ENCODE data around the gene TRMT61A. TPM values are rescaled to one million over a fixed set of nuclear protein-coding genes. Genes with fewer than 3 reads are reported as not detected.

Gene TRMT61A
- total and polyA plus RNA-seq, 9 of the 15 experiments (the other 6 are each of a cell fraction or from before 2014, with no cell fraction given), result 0.10 to 24.8 (median 5.1) TPM

- intact Hi-C loops (cut with micrococcal nuclease) (loop anchor here (5.0 kb wide), 1 partner anchor 43 kb away; the partner anchor contains the start of genes BAG5 and COA8), in situ Hi-C loops (cut with MboI) (no loop called here)
- Histone ChIP-seq H3K4me2 (ENCODE audit: insufficient read depth, low read length) (peak overlapping the region; percentile 68), H3K9me3 (replicated peaks; ENCODE audit: control insufficient read depth, insufficient read depth, low read depth, low read length) (no peaks in the 10 kb centered on the region), H3K27me3 (ENCODE audit: control insufficient read depth in 2 of 2, insufficient read depth in 2 of 2, low read length in 2 of 2) (no peaks in the 10 kb centered on the region), H3K4me3 (peak overlapping the region; percentile 8; the same call in 1 of the 2 replicates), H3K36me3 (ENCODE audit: control insufficient read depth, insufficient read depth, low read length) (peaks cover 23% of the 10 kb centered on the region; the same call in 1 of the 3 replicates), H2AFZ (ENCODE audit: low read depth, low read length) (no peak overlapping the region), H3K9me1 (ENCODE audit: control insufficient read depth, insufficient read depth, low read length) (no peaks in the 10 kb centered on the region), H3K4me1 (replicated peaks in 1 of 2; ENCODE audit: control insufficient read depth in 2 of 2, insufficient read depth in 2 of 2, low read length in 2 of 2) (peaks cover 30 to 77% of the 10 kb centered on the region in 2 experiments), H3K79me2 (ENCODE audit: control insufficient read depth, insufficient read depth, low read length) (peaks cover 23% of the 10 kb centered on the region), H3K9ac (ENCODE audit: insufficient read depth in 1 of 2, low read depth in 2 of 2, low read length in 2 of 2) (peak overlapping the region; percentile 41 to 74; a peak in 3 of 4 replicates), H4K20me1 (replicated peaks; ENCODE audit: control insufficient read depth, insufficient read depth, low read length) (peaks cover 13% of the 10 kb centered on the region; the same call in 1 of the 2 replicates), H3K27ac (ENCODE audit: extremely low read depth, low read depth, low read length) (peak overlapping the region; percentile 71)
- WGBS (ENCODE audit: insufficient coverage, low coverage, missing lambda C conversion rate), result 46% methylated on average over 9 of the region's 13 CpGs
- CTCF ChIA-PET (ENCODE audit: low intra/inter-chr PET ratio), result interaction anchor here (0.6 to 2.7 kb wide), 3 partner anchors 27 to 444 kb away, joined by 3 to 19 read pairs (median 4); no protein-coding TSS in a partner anchor
- peak; percentile 42 to 82 (median 62) for DNase-seq (ENCODE audit: extremely low read depth in 1 of 4, low spot score in 3 of 4)
- POLR2A ChIA-PET, result interaction anchor here (0.5 to 1.8 kb wide), 11 partner anchors 9 to 345 kb away, joined by 3 to 9 read pairs (median 4); partner anchors contain the start of gene TRMT61A
- peak; percentile 48 for ATAC-seq
- BruUV-seq (replicated peaks), result no TSS peak
- peak; percentile 96 for FAIRE-seq
- TF ChIP-seq ZNF174 (CRISPR knock-in tag; IDR thresholded peaks at IDR 0.05) (no peak), ZNF511 (CRISPR knock-in tag; IDR thresholded peaks at IDR 0.05) (no peak), CREB5 (CRISPR knock-in tag; IDR thresholded peaks at IDR 0.05) (no peak), NFE2L1 (tag; IDR thresholded peaks at IDR 0.05; ENCODE audit: borderline replicate concordance, low read depth) (no peak), LEF1 (IDR thresholded peaks at IDR 0.05) (no peak), ZNF639 (CRISPR knock-in tag; conservative IDR thresholded peaks at IDR 0.05 in 1 of 2, IDR thresholded peaks at IDR 0.05 in 1 of 2) (0 out of 4 replicates have a peak, but pooled peaks of 1 of the 2 experiments have one; percentile 22), HEY1 (CRISPR knock-in tag; IDR thresholded peaks at IDR 0.05; ENCODE audit: borderline replicate concordance) (no peak), MITF (IDR thresholded peaks at IDR 0.05) (no peak), TAL1 (IDR thresholded peaks at IDR 0.05) (no peak), ZZZ3 (IDR thresholded peaks at IDR 0.05) (no peak), ARHGAP35 (IDR thresholded peaks at IDR 0.05; ENCODE audit: partially characterized antibody) (no peak), ZNF444 (CRISPR knock-in tag; IDR thresholded peaks at IDR 0.05) (no peak), ZFP1 (CRISPR knock-in tag; IDR thresholded peaks at IDR 0.05) (no peak)
Measured at GRCh38 chr14:103519043-103519836, 9.8 kb upstream of the TRMT61A start.

Measured in K562 (cell line).